Left ventricle myocardium superior (tissue), 1 donor: ENCODE results near the gene CDH24. TPM values are rescaled to one million over a fixed set of nuclear protein-coding genes. Genes with fewer than 3 reads are reported as not detected.

Source experiments
- ATAC-seq: fragments of 200-7000 bp; cut with Tn5 transposase; one replicate; pipeline ENCODE4 v1.9.1; 2020; ENCODE audit warnings: mild to moderate bottlenecking, moderate library complexity
- DNase-seq: peaks from one replicate; pipeline ENCODE4 v3.0.0-alpha.2; 2020
- intact Hi-C: fragments of 100-400 bp; cut with micrococcal nuclease; formaldehyde crosslinking; loops from one replicate; pipeline ENCODE4 v1.11.0; 2022
- total RNA-seq: library from RNA; stranded (reverse); fragmentation: NEBNext Ultra II Directional; extraction: Animal tissue kit (Norgen Biotek cat#: 25700); gene quantifications from one replicate; pipeline ENCODE4 v1.2.1, GENCODE V29; 2021
- donor health status: DM: no; HTN: yes; CAD: no; lungs with severe emphysema.

CDH24 gene
- total RNA-seq, 1 donor from 2014 or later, result 2.0 TPM

DNA sequence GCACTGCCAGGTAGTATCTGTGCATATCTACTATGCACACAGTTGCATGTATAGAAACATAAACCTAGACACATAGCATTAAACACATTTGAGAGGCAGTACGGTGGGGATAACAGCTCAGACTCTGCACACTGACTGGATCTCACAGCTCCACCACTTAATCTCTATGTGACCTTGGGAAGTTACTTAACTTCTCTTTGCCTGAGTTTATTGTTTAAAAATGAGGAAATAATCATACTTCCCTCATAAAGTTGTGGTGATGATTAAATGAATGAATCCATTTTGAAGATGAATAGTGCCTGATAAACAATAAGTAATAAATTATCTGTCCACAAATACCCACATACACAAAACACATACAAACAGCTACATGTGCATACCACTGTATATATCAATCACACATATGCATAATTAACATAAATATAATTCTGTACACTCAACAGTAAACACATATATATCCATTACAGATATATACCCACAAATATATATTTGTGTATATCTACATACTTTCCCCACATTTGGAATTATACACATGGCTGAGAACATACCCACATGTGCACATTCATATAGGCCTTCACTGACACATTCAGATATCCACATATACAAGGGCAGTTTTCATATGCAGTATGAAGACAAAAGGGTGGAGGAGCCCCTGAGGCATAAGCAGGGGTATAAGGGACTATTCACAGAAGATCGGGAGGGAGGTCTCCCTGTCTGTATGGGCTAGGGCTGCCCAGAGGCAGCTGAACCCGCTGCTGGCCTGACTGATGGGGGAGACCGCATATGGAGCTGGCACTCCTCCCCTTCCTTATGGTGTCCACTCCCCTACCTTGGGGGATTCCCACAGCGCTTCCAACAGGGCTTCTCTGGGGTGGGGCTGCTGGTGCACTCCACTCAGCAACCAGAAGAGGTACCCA, 5.9 kb downstream of the CDH24 start:
- intact Hi-C loops, result loop anchor here (5.0 kb wide), 1 partner anchor 64 kb away; no protein-coding TSS in a partner anchor
- DNase-seq (no peak), ATAC-seq (no peak)

DNA sequence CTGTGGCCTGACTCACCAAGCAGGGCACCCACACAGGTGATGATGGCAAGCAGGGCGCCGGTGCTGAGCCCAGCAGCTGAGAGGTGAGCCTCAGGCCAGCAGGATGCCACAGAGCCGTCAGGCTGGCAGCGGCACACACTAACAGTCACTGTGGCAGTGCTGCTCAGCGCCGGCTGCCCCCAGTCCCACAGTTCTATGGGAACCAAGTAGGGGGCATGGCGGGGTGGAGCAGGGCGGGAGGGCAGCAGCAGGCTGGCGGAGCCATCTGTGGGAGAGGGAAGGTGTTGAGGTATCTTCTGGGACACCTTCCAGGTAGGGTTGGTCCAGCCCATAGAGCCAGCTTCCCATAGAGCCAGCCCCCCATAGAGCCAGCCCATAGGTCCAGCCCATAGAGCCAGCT, 8.3 kb downstream of the CDH24 start:
- intact Hi-C loops, result no loop called here
- DNase-seq, result no peak
- ATAC-seq, result no peak

DNA sequence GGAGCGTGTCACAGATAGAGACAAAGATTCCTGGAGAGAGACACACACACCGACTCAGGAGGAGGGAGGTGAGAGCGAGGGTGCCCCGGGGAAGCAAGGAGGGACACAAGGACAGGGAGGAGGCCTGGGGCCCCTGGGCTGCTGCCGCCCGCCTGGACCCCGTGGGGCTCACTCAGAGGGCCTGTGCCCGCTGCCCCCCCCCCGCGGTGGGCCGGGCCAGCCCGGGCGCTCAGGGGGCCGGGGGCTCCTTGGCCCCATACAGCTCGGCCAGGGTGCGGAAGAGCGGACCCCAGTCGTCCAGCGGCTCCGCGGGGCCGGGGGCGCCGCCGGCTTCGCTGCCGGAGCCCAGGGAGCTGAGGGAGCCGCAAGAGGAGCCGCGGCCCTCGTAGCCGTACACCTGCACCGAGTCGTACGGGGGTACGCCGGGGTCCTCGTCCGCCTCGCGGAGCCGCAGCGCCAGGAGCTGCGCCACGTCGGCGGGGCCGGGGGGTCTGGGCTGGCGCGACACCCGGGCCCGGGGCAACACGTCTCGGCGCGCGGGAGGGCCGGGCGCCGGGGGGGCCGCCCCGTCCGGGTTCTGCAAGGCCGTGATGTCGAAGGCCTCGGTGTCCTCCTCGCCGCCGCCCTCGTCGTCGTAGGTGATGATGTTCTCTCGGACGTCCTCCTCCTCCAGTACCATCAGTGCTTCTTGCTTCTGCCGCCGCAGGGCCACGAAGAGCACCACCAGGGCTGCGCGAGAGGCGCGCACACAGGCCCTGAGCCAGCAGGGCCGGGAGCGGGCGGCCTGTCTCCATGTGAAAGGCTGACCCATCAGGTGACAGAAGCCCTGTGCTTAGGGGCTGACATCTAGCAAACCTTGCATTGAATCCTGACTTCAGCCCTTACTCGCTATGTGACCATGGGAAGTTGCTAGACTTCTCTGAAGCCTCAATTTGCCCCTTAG, 9.3 kb downstream of the CDH24 start:
- no peak for DNase-seq

DNA sequence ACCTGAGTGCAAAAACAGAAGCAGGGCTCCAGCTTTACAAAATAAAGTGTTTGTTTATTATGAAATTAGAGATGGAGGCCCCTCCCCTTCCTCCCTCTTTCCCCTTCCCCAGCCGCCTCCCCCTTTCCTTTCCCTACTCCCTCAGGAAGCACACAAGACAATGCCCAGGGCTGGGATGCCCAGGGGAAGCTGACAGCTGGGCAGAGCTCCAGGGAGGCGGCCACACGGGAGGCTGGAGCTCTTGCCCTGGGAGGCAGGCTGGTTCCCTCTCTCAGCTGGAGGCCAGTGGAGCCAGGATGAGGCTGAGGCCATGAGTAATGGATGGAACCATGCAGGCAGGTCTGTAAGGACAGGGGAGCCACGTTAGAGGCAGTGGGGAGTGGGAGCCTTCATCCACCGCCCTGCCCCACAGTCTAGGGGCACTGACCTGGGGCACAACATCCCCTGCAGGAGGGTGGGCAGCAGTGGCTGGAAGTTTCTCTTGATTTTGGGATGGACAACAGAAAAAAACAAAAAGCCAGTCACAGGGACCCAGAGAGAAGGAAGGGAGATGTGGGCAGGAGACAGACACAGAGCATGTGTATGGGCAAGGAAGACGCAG, 10.2 kb downstream of the CDH24 start:
- DNase-seq, result no peak
- ATAC-seq, result peak; percentile 35
- intact Hi-C loops, result no loop called here

More for the DNA sequence above, 9.3 kb downstream of the CDH24 start:
- ATAC-seq, result no peak
- intact Hi-C loops, result no loop called here

DNA sequence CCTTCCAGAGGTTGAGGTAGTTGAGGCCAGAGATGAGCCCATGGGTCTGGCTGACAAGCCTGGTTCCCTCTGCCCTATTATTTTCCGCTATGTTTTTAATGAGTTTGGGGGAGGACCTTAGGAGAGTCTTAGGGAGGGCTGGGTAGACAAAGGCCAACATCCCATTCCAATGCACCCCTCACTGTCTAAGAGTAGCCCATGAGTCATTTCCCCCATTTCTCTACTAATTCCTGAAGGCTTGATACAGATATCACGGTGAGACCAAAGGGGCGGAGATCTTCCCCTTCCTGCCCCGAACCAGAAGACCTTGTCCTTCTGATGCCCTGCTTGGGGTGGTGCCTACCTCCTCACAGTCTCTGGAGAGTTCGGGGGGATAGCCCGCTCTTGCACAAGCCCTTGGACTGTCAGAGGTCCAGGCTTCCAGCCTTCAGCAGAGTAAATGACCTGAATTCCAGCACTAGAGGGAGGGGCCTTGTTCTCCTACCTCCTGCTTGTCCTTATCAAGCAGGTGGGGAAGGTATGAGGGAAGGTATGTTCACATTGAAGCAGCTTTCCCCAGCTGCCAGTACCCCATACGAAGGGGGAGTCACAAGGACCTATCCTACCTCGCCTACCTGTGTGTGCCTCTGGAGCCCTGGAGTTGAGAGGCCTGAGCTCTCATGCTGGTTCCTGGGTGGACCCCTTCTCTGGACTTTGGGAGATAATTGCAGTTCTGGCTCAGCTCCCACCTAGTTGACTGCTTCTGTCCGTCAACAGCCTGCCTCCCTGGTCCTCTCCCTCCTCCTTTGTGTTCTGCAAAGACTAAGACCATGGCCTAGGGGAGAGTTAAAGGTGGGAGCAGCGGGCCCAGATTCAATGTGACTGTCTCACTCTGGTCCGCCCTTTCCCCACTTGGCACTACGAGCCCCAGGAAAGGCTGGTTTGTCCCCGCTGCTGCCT, 11.6 kb downstream of the CDH24 start:
- DNase-seq, result no peak

DNA sequence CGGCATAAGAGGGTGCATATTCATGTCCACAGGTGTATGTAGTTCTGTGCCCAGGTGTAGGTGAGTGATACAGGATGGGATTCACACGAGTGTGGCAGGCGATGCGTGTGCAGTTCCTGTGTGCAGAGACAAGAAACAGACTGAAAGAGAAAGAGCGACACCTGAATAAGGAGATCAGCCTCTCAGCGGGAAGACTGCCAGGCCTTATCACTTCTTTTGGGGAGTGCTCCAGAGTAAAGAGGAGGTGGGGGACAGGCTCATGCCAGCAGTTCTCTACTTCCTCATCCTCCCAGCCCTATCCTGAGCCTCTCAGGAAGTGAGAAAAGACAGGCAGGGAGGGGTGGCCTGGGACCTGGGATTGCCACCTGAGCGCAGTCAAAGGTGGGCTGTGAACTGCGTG, 12.5 kb downstream of the CDH24 start:
- ATAC-seq, result no peak
- DNase-seq, result no peak
- intact Hi-C loops, result no loop called here

More for the DNA sequence above, 11.6 kb downstream of the CDH24 start:
- intact Hi-C loops, result no loop called here
- peak; percentile 34 for ATAC-seq

DNA sequence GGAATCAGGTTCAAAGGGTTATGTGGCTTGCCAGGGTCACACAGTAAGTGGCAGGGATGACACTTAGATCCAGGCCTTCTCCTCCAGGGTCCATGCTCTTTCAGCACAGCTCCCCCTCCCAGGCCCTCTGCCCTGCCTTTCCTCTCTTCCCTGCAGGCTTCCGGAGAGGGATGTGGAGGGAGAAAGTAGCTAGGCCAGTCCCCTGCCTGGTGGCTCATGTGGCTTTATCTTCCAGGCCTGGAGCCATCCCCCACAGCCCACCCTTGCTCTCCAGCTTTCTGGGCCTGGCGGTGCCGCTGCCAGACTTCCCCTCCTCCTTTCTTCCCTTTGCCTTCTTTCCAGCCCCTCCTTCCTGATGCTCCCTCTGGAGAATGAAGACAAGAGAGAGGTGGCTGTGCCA, 13.6 kb downstream of the CDH24 start:
- DNase-seq (no peak), ATAC-seq (no peak)
- intact Hi-C loops, result no loop called here

DNA sequence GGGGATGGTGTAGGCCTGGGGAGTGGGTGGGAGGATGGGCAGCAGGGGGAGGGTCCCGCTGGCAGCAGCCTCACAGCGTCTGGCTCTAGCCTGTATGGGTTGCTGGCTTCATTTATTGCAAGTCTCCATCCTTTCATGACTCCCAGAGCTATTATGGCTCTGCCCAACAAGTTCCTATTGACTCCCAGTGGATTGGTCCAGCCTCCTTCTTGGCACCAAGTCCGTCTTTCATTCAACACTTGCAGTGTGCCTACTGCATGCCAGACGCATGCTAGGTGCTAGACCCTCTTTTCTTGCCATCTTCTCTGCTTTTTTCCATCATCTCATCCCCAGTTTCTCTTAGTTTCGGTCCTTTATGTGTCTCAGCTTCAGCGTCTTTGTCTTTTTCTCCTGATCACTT, 14.2 kb downstream of the CDH24 start:
- intact Hi-C loops, result no loop called here
- ATAC-seq, result no peak
- no peak for DNase-seq

DNA sequence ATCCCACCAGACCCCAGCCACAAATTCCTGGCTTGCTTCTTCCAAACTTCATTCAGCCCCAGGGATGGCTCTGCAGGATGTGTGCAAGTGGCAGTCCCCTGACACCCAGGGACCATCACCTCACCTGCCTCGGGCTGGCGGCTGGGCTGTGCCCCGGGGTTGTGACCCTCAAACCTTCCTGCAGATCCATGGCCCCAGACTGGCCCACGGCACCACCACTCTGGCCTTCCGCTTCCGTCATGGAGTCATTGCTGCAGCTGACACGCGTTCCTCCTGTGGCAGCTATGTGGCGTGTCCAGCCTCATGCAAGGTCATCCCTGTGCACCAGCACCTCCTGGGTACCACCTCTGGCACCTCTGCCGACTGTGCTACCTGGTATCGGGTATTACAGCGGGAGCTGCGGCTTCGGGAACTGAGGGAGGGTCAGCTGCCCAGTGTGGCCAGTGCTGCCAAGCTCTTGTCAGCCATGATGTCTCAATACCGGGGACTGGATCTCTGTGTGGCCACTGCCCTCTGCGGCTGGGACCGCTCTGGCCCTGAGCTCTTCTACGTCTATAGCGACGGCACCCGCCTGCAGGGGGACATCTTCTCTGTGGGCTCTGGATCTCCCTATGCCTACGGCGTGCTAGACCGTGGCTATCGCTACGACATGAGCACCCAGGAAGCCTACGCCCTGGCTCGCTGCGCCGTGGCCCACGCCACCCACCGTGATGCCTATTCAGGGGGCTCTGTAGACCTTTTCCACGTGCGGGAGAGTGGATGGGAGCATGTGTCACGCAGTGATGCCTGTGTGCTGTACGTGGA, 15.0 kb downstream of the CDH24 start, which contains the start of gene PSMB11:
Gene PSMB11 (plus strand): TSS at position 51 of the 804 bp plus-strand sequence. CDS start 14 bp downstream, at position 65.
- no peak for DNase-seq
- ATAC-seq, result no peak
- intact Hi-C loops, result no loop called here

DNA sequence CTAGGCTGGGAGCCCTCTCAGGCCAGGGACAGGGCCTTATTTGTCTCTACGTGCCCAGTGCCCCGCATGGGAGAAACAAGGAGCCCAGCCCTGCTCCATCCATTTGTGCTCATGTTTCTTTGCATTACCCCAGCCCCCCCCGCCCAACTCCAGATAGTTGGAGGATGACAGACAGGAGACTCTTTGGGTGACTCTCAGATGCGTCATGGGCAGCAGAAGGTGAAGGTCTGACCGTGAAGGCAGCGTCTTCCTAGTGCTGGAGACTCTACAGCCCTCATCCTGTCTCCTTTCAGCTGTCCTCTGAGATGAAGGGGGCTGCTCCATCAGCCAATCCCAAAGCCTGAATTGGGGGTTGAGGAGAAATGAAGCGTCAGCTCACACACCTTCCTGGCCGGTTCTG, 15.6 kb downstream of the CDH24 start:
- DNase-seq (no peak), ATAC-seq (no peak)
- intact Hi-C loops, result no loop called here

DNA sequence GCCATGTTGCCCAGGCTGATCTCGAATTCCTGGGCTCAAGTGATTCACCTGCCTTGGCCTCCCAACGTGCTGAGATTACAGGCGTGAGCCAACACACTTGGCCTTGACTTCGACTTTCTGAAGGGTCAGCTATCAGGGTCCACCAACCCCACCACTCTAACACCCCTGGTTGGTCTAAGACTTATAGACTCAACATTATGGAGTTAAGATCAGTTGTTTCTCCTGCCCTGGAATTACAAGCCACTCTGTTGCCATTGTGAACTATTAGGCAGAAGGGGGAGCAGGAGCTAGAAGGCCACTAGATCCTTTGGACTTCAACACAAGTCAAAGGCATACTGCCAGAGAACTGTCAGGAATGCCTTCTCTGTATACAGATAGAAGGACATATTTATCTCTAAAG, 17.2 kb downstream of the CDH24 start:
- ATAC-seq, result no peak
- intact Hi-C loops, result no loop called here
- no peak for DNase-seq

DNA sequence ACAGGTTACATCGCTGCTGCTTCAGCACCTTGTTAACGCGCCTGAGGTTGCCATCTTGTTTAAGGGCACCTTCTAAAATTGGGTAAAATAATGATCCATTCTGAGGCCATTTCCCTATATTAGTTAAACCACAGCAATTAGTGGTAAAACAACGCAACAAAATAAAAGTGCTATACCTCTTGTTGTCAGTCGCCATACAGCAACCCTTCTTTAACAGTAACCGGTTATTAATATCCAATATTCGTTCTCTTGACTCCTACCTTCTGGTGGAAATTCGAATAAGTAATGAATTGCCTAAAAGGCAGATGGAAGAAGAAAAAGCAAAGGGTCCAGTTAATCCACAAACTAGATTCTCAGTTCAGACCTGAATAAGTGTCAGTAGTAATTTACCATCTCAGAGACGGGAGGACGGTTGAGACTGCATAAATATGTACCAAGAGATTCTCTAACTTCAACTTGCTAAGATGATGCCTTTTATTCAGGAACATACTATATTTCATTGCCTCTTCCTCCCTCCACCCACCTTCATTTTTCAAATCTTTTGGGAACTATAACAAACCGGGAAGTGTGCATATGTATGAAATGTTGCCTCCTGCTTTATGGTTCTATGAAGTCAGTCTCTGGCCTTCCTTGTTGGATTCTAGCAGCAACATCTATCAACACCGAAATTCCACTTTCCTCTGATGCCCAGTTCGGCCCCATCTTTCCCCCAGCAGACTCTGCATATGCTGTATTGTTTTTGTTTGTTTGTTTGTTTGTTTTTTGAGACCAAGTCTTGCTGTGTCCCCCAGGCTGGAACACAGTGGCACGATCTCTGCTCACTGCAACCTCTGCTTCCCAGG, 21.8 kb downstream of the CDH24 start:
- intact Hi-C loops, result no loop called here
- ATAC-seq, result no peak

DNA sequence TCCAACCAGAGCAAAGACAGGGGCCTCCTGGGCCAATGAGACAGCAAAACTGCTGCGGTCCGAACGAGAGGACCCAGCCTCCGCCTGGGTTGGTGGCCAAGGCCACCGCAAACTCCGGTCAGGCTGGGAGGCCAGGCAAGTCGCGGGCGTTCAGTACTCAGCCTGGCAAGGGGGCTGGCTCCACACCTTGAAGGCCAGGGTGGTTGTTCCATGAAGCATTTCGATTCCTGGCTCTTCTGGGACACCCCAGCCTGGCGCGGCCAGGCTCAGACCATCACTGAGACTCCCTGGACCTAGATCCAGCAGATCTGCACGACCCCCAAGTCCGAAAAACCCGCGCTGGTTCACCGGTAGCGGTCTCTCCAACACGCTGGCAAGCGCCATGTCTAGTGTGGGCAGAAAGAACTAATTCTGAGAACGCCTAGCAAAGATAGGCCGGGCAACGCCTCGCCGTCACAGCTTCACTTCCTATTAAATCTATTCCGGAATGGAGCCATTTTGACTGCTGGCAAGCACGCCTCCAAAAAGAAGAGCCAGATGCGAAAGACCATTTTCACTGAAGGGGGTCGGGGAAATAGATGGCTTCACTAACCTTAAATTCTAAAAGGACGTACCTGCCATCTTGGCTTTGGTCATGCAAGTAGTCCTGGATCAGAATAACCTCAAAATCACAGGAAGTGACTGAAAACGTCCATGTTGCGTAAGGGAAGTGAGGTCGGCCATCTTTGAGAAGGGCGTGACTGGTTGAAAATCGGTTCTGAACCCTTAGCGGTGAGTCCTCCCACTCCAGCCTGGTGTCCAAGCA, 22.6 kb downstream of the CDH24 start, which contains the start of gene PSMB5:
Gene PSMB5 (minus strand): TSS at position 403 of the 805 bp plus-strand sequence. CDS start 19 bp downstream, at position 384.
- DNase-seq, result peak; percentile 91
- intact Hi-C loops, result no loop called here
- peak; percentile 98 for ATAC-seq

More for the DNA sequence above, 21.8 kb downstream of the CDH24 start:
- DNase-seq, result no peak

DNA sequence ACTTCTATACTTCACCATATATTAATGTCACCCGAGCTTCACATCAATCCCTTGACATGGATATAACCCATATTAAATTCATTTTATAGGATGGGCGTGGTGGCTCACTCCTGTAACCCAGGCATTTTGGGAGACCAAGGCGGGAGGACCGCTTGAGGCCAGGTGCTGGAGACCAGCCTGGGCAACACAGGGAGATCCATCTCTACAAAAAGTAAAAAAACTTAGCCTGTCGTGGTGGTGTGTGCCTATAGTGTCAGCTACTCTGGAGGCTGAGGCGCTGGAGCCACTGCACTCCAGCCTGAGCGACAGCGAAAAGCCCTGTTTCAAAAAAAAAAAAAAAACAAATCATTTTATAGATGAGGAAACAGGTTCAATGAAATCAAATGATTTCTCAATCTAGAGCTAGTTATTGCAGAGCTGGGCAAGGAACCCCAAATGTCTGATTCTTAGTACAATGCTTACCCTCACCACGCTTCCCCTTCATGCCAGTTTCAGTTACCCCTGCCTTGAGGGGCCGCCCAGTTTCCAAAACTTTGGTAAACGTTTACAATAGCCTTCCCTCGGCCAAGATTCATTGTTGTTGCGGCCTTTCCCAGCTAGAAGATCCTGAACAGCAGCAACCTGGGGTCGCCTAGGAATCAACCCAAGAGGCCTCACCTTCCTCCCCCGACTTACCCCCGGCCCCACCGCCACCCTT, 23.4 kb downstream of the CDH24 start:
- no peak for DNase-seq
- intact Hi-C loops, result no loop called here
- no peak for ATAC-seq

DNA sequence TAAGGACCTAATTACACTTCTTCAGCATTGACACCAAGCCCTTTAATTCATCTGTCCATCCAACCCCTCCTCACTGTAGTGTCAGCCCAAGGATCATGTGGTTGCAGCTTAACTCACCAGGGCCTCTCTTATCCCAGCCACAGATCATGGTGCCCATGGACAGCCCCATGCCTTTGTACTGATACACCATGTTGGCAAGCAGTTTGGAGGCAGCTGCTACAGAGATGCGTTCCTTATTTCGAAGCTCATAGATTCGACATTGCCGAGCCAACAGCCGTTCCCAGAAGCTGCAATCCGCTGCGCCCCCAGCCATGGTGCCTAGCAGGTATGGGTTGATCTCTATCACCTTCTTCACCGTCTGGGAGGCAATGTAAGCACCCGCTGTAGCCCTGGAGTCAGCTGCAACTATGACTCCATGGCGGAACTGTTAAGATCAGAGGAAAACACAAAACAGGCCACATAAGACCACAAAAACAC, 24.0 kb downstream of the CDH24 start:
- ATAC-seq (no peak), DNase-seq (no peak)
- intact Hi-C loops, result no loop called here
